Measurements from ENCODE around the gene SLC9A1. TPM values are rescaled to one million over a fixed set of nuclear protein-coding genes. Genes with fewer than 3 reads are reported as not detected.

Gene SLC9A1
- total and polyA plus RNA-seq, 10 donors, result 6.0 to 40.4 (median 27.6) TPM

DNA sequence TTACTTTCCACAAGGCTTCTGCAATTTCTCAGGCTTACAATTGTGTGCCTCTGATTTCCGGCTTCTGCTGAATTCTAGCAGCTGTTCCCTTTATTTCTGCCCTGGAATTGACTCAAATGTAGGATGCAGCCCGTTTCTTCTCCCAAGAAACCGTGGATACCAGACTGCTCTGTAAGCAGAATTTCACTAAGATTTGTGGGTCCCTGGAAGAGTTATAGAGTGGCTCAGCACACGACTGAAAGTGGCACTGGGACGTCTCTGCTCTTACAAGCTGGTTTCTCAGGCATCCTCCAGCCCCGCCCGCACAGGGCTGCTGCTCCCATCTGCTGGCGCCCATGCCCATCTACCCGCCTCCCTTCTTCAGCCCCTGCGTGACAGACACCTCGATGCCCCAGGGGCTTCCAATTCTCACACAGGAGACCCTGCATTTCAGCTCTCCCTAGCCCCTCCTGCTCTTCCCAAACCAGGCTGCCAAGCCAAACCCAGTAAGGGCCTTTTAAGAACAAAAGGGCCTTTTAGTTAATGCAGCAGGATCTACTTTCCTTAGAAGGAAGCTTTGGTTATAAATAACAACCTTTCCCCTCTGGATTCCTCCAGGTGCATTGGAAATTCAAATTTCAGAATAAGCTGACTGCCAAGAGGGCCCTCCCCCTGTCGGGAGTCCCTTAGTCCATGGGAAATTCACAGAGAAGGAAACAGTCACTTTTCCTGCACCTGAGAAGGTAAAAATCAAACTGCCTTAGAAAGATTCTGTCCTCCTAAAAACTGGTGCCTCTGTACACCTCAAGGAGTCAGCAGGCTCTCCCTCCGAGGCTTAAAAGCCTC lies 96.9 kb downstream of the SLC9A1 start:
- H3K27me3 ChIP-seq (replicated peaks in 1 of 7), result no peaks in the 10 kb centered on the region
- peaks cover 0 to 11% (median 0%) of the 10 kb centered on the region in 6 donors for H3K4me1 ChIP-seq
- H3K36me3 ChIP-seq, result no peaks in the 10 kb centered on the region
- no peak overlapping the region for H3K4me3 ChIP-seq
- H3K9me3 ChIP-seq, result no peaks in the 10 kb centered on the region
- intact Hi-C loops (cut with DNase I; ENCODE audit: low total_unique reads), result no loop called here
- 62 to 69% (median 66%) methylated on average over 13 of the region's 13 CpGs for WGBS, 5 donors
- TF ChIP-seq POLR2AphosphoS5 (IDR thresholded peaks at IDR 0.05), result no peak
- no peak for TF ChIP-seq POLR2A (IDR thresholded peaks at IDR 0.05)
- TF ChIP-seq, protein P1, sequence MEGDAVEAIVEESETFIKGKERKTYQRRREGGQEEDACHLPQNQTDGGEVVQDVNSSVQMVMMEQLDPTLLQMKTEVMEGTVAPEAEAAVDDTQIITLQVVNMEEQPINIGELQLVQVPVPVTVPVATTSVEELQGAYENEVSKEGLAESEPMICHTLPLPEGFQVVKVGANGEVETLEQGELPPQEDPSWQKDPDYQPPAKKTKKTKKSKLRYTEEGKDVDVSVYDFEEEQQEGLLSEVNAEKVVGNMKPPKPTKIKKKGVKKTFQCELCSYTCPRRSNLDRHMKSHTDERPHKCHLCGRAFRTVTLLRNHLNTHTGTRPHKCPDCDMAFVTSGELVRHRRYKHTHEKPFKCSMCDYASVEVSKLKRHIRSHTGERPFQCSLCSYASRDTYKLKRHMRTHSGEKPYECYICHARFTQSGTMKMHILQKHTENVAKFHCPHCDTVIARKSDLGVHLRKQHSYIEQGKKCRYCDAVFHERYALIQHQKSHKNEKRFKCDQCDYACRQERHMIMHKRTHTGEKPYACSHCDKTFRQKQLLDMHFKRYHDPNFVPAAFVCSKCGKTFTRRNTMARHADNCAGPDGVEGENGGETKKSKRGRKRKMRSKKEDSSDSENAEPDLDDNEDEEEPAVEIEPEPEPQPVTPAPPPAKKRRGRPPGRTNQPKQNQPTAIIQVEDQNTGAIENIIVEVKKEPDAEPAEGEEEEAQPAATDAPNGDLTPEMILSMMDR (IDR thresholded peaks at IDR 0.05 in 8 of 11, conservative IDR thresholded peaks at IDR 0.05 in 3 of 11), result no peak
- peak overlapping the region in 2 of 8 donors; percentile 25 to 41 for H3K27ac ChIP-seq
- no peak for DNase-seq

DNA sequence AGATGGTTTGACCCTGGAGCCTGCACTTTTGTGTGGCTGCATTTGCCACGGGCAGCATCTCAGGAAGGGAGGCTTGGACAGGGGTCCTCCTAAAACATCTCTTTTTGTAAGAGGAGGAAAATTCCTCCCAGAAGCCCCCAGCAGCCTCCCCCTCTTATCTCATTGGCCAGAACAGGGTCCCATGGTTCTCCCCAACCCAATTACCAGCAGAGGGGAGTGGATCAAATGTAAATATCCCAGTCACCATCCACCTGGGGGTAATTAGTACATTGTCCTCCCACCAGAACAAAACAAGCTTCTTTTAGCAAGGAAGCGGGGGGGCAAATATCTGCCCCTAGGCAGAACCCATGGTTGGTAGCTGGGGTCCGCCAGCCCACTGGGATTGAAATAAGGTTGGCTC lies 97.5 kb downstream of the SLC9A1 start:
- peak overlapping the region in 2 of 8 donors; percentile 25 to 41 for H3K27ac ChIP-seq
- no peak for TF ChIP-seq POLR2AphosphoS5 (IDR thresholded peaks at IDR 0.05)
- TF ChIP-seq, protein P1 (IDR thresholded peaks at IDR 0.05 in 8 of 11, conservative IDR thresholded peaks at IDR 0.05 in 3 of 11), result no peak
- no peak for TF ChIP-seq POLR2A (IDR thresholded peaks at IDR 0.05)
- intact Hi-C loops (cut with DNase I; ENCODE audit: low total_unique reads), result no loop called here

DNA sequence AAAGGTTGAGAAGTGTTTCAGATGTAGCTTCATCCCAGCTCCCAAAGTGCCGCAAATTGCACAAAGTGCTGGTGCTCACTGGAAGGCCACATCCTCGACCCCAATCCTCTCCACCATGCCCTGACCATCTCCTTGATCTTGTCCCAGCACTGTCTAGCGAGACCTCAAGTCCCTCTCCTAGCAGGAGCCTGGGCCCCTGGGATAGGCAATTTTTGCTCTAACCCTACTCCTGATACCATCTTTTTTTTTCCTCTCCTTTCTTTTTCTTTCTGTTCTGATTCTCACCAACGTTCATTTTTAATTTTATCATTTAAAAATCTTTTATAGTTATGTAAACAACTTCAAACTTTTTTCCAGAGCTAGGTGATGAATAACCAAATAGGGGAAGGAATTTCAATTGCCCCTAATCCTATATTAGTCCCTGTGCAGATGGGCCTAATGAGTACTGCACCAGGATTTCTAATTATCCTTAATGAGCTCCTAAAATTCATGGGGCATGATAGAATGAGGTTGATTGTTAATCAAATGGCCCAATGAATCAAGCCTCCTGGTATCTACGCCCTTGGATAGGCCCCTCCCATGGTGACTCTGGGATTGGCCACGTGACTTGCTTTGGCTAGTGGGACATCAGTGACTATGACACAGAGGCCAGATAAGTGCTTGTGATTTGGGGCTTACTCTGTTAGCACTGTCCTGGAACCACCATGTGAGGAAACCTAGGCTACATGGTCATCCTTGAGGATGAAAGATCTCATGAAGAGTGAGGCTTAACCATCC lies 100.8 kb downstream of the SLC9A1 start:
- H3K9me3 ChIP-seq, result no peaks in the 10 kb centered on the region
- no peaks in the 10 kb centered on the region for H3K36me3 ChIP-seq
- intact Hi-C loops (cut with DNase I; ENCODE audit: low total_unique reads), result no loop called here
- H3K4me3 ChIP-seq, result no peak overlapping the region
- H3K27me3 ChIP-seq (replicated peaks in 1 of 7), result no peaks in the 10 kb centered on the region
- DNase-seq, result no peak
- TF ChIP-seq POLR2AphosphoS5 (IDR thresholded peaks at IDR 0.05), result no peak
- TF ChIP-seq POLR2A (IDR thresholded peaks at IDR 0.05), result no peak
- no peak overlapping the region for H3K27ac ChIP-seq
- WGBS, 5 donors, result 75 to 89% (median 84%) methylated on average over 6 of the region's 6 CpGs
- H3K4me1 ChIP-seq, result peaks cover 0 to 11% (median 0%) of the 10 kb centered on the region in 6 donors

More for the DNA sequence above, 97.5 kb downstream of the SLC9A1 start:
- Histone ChIP-seq H3K27me3 (replicated peaks in 1 of 7) (no peaks in the 10 kb centered on the region), H3K36me3 (no peaks in the 10 kb centered on the region), H3K4me3 (no peak overlapping the region), H3K4me1 (peaks cover 0 to 11% (median 0%) of the 10 kb centered on the region in 6 donors), H3K9me3 (no peaks in the 10 kb centered on the region)
- WGBS, 5 donors, result 58 to 83% (median 68%) methylated on average over 3 of the region's 3 CpGs
- no peak for DNase-seq

DNA sequence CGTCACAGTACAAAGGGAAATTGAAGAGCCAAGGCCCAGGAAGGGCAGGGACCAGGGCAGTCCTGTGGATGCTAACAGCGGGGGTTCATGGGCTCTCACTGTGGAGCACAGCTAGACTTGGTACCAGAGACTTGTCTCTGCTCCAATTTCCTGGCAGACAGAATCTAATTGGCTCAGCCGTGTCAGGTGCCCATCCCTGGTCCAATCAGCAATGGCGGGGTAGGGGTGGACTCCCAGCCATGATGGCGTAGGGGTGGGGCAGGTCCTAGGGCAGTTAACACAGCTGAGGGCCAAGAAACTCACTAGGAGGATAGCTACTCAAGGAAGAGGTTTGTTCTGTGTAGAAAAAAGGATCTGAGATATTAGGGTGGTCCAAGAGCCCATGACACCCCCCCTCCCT lies 102.4 kb downstream of the SLC9A1 start:
- Histone ChIP-seq H3K9me3 (no peaks in the 10 kb centered on the region), H3K27me3 (replicated peaks in 1 of 7) (no peaks in the 10 kb centered on the region), H3K4me3 (no peak overlapping the region), H3K4me1 (peaks cover 0 to 16% (median 4%) of the 10 kb centered on the region in 6 donors), H3K27ac (peak overlapping the region in 6 of 8 donors; percentile 31 to 75 (median 58)), H3K36me3 (no peaks in the 10 kb centered on the region)
- DNase-seq, result no peak
- WGBS, 5 donors, result 82 to 90% (median 86%) methylated on average over 5 of the region's 5 CpGs
- TF ChIP-seq, protein P1 (IDR thresholded peaks at IDR 0.05 in 8 of 11, conservative IDR thresholded peaks at IDR 0.05 in 3 of 11), result no peak
- TF ChIP-seq POLR2A (IDR thresholded peaks at IDR 0.05), result no peak
- peak in 2 of 3 donors; percentile 13 to 36 for TF ChIP-seq POLR2AphosphoS5 (IDR thresholded peaks at IDR 0.05)
- intact Hi-C loops (cut with DNase I; ENCODE audit: low total_unique reads), result no loop called here

All from spleen (tissue), 11 donors.